ENCODE measurements around the gene CERK.

CERK gene

GRCh38 chr22:46699091-46699490 is 39.0 kb downstream of the CERK start:
- DNase-seq (ENCODE audit: low spot score): no peak

- DNase-seq (ENCODE audit: low spot score): no peak
Observed at GRCh38 chr22:46697811-46698515, 40.1 kb downstream of the CERK start.

GRCh38 chr22:46696614-46697013 is 41.4 kb downstream of the CERK start:
- no peak for DNase-seq (ENCODE audit: low spot score)

- no peak for DNase-seq (ENCODE audit: low spot score)
Observed at GRCh38 chr22:46696229-46696518, 41.9 kb downstream of the CERK start.

GRCh38 chr22:46695346-46696228 is 42.5 kb downstream of the CERK start:
- no peak for DNase-seq (ENCODE audit: low spot score)

GRCh38 chr22:46694416-46695170 is 43.5 kb downstream of the CERK start:
- DNase-seq (ENCODE audit: low spot score): no peak

GRCh38 chr22:46693634-46694415 is 44.2 kb downstream of the CERK start:
- no peak for DNase-seq (ENCODE audit: low spot score)

GRCh38 chr22:46691571-46691970 is 46.5 kb downstream of the CERK start:
- no peak for DNase-seq (ENCODE audit: low spot score)

GRCh38 chr22:46690146-46690545 is 47.9 kb downstream of the CERK start:
- DNase-seq (ENCODE audit: low spot score): no peak

- DNase-seq (ENCODE audit: low spot score): no peak
Observed at GRCh38 chr22:46688949-46689348, 49.1 kb downstream of the CERK start.

- no peak for DNase-seq (ENCODE audit: low spot score)
Observed at GRCh38 chr22:46687460-46687859, 50.6 kb downstream of the CERK start.

- no peak for DNase-seq (ENCODE audit: low spot score)
Observed at GRCh38 chr22:46687048-46687444, 51.0 kb downstream of the CERK start.

- no peak for DNase-seq (ENCODE audit: low spot score)
Observed at GRCh38 chr22:46686221-46687047, 51.6 kb downstream of the CERK start.

- DNase-seq (ENCODE audit: low spot score): no peak
Observed at GRCh38 chr22:46684706-46685105, 53.3 kb downstream of the CERK start.

GRCh38 chr22:46682011-46682731 is 55.9 kb downstream of the CERK start:
- no peak for DNase-seq (ENCODE audit: low spot score)

GRCh38 chr22:46681010-46681409 is 57.0 kb downstream of the CERK start:
- DNase-seq (ENCODE audit: low spot score): no peak

- peak; percentile 64 for DNase-seq (ENCODE audit: low spot score)
Observed at GRCh38 chr22:46679706-46680269, 58.3 kb downstream of the CERK start.

GRCh38 chr22:46678785-46679700 is 59.0 kb downstream of the CERK start:
- peak; percentile 74 for DNase-seq (ENCODE audit: low spot score)

Data from GM03348 (cell line).